GM21447 (cell line): ENCODE data around the gene FLNB.

Source experiments
- ATAC-seq: cut with Tn5 transposase; IDR thresholded peaks from one replicate; pipeline ENCODE4 v1.9.1; 2021; ENCODE audit not compliant: unreplicated experiment

FLNB gene, protein sequence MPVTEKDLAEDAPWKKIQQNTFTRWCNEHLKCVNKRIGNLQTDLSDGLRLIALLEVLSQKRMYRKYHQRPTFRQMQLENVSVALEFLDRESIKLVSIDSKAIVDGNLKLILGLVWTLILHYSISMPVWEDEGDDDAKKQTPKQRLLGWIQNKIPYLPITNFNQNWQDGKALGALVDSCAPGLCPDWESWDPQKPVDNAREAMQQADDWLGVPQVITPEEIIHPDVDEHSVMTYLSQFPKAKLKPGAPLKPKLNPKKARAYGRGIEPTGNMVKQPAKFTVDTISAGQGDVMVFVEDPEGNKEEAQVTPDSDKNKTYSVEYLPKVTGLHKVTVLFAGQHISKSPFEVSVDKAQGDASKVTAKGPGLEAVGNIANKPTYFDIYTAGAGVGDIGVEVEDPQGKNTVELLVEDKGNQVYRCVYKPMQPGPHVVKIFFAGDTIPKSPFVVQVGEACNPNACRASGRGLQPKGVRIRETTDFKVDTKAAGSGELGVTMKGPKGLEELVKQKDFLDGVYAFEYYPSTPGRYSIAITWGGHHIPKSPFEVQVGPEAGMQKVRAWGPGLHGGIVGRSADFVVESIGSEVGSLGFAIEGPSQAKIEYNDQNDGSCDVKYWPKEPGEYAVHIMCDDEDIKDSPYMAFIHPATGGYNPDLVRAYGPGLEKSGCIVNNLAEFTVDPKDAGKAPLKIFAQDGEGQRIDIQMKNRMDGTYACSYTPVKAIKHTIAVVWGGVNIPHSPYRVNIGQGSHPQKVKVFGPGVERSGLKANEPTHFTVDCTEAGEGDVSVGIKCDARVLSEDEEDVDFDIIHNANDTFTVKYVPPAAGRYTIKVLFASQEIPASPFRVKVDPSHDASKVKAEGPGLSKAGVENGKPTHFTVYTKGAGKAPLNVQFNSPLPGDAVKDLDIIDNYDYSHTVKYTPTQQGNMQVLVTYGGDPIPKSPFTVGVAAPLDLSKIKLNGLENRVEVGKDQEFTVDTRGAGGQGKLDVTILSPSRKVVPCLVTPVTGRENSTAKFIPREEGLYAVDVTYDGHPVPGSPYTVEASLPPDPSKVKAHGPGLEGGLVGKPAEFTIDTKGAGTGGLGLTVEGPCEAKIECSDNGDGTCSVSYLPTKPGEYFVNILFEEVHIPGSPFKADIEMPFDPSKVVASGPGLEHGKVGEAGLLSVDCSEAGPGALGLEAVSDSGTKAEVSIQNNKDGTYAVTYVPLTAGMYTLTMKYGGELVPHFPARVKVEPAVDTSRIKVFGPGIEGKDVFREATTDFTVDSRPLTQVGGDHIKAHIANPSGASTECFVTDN (N-terminal part only)

DNA sequence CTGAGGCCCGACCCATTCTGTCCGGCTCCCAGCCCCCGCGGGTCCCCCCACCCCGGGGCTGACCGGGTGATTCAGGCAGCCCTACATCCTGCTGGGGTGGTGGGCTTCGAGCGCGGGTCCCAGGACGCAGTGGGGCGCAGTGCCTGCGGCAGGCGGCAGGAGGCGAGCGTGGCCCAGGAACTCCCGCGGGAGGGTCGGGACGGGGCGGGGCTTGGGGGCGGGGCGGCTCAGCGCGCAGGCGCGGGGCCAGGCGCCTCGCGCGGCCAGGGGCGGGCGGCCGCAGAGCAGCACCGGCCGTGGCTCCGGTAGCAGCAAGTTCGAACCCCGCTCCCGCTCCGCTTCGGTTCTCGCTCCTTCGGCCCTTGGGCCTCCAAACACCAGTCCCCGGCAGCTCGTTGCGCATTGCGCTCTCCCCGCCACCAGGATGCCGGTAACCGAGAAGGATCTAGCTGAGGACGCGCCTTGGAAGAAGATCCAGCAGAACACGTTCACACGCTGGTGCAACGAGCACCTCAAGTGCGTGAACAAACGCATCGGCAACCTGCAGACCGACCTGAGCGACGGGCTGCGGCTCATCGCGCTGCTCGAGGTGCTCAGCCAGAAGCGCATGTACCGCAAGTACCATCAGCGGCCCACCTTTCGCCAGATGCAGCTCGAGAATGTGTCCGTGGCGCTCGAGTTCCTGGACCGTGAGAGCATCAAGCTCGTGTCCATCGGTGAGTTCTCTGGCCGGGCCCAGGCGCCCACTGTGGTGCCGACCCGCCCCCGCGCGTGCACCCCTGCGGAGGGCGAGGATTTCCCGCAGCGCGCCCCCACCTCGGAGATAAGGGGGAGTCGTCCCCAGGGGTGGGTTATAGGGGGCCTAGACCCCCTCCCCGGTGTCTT, at the start of gene FLNB:
TSS of gene FLNB (plus strand) at position 282 of the 885 bp plus-strand sequence. CDS start at position 425, 143 bp downstream.
- peak; percentile 59 for ATAC-seq

DNA sequence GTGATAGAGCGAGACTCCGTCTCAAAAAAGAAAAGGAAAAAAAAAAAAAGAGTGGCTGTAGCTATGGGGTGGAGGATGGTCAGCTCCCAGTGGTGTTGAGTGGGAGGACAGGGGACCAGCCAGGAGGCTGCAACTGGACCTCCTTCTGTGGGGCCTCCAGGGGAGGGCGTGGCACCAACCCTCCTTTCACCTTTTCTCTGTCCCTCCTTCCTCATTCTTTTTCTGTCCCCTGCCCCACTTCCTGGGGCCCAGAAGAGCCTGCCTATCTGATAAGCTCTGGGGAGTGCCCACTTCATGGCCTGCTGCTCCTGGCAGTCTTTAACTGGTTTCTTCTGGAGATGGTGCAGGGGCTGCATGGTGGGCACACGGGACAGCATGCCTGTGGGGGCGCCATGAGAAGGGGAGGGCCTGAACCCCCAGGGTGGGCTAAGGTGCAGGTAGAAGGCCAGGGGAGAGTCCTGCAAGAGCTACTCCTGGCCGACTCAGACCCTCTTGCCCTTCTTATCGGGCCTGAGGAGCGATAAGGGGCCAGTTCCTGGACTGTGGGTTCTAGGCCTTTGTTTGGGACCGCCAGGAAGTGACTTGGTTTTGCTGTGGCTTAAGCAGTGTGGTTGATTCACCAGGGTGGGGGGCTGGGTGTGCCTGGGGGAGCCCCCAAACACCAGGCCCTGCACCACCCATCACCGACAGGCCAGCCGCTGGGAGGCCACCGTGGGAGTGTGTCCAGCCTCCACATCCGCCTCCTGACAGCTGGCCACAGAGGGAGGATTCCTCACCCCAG, 49.4 kb upstream of the FLNB start:
- ATAC-seq = peak; percentile 33

DNA sequence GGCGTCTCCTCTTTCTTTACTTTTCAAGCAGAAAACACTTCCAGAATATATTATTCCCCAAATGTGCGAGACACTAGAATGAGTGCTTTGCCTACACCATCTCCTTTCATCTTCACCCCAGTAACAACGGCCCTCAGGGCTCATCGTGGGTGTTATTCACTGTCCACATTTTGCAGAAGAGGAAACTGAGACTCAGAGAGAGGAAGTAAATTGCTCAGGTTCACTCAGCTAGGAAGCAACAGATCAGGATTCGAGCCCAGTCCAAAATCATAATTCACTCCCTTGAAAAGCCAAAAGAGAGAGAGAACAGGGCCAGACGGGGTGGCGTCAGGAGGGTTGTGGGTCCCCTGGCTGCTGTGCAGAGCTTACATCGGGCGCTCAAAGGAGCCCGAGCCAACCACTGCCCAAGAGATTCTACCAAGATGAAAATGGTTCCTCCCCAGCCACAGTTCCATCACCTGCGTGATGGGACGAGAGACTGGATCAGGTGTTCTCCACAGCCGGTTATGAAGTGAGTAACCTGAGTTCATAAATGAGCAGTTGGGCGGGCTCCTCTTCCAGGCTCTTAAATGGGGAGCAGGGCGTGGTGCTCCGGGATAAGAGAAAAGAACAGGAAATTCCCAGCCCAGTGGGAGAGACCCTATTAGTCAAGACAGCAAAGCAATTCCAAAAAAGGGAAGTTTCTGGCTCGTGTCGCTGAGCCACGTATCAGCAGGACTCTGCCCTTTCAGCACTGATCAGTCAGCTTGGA, 48.6 kb upstream of the FLNB start:
- ATAC-seq = peak; percentile 51

DNA sequence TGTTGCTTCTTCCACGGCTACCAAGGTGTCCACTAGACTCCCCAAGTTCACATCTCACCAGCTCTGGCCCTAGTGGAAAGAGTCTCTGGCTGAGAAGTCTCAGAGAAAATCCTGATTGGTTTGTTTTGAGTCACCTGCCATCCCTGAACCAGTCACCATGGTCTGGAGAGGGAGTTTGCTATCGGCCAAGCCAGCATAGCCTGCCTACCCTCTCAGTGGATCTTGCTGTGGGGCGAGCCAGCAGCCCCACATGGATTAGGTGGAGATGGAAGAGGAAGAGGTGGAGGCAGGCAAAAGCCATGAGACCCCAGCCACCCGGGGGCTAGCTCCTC, 48.1 kb upstream of the FLNB start:
- ATAC-seq = no peak

DNA sequence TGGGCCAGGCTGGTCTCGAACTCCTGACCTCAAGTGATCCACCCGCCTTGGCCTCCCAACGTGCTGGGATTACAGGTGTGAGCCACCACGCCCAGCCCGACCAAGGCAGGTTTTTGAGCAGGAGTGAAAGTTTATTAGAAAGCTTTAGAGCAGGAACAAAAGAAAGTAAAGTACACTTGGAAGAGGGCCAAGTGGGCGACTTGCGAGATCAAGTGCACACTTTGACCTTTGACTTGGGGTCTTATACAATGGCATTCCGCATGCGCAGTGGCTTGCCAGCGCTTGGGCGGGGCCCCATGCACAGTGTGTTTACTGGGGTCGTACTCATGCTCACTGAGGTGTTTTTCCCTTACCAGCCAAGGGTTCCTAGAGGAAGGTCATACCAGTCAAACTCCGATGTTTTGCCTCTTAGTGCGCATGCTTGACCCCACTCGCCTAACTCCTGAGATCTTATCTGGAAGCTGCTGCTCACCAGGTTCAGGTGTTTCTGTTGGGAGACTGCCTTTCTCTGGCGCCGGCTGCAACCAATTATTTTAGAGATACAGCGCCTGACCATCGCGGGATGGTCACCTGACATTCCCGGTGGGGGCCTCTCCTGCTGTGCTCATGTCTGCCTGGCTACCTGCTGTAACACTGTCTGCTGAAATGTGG, 46.9 kb upstream of the FLNB start:
- no peak for ATAC-seq

DNA sequence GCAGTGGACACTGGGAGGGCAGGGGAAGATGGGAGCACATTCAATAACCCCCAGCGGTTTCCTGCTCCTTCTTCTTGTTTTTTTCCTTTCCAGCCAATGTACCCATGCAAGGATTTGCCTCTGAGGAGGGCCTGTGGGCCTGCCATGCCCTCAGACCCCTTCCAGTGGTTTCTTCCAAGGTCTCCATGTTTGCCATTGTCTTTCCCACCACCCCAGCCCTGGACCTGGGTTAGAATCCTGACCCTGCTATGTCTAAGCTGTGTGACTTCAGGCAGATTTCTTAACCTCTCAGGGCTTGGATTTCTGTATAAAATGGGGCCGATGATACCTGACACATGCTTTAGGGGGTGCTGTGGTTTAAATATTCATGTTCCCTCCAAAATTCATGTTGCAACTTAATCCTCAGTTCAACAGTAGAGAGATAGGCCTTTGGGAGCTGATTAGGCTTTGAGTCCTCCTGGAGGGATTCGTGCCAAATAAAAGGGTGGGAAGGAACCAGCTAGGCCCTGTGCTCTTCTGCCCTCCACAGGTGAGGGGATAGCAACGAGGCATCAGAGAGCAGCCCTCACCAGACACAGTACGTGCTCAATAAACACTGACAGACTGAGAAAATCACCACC, 46.3 kb upstream of the FLNB start:
- ATAC-seq = no peak

DNA sequence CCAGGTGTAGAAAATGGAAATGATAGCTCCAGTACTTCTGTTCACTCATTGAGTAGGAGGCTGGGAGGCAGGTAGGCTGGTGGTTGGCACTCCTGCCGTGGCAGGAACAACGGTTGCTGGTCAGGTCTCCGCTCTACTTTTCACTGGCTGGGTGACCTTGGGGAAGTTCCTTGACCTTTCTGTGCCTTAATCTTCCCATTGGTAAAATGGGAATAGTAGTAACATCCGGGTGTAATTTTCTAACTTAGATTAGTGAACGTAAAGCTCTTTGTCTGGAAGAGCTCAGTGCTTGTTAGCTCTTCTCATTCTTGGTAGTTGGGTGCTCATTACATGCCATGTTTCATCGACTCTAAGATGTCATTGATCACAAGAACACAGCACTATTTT, 45.8 kb upstream of the FLNB start:
- no peak for ATAC-seq

DNA sequence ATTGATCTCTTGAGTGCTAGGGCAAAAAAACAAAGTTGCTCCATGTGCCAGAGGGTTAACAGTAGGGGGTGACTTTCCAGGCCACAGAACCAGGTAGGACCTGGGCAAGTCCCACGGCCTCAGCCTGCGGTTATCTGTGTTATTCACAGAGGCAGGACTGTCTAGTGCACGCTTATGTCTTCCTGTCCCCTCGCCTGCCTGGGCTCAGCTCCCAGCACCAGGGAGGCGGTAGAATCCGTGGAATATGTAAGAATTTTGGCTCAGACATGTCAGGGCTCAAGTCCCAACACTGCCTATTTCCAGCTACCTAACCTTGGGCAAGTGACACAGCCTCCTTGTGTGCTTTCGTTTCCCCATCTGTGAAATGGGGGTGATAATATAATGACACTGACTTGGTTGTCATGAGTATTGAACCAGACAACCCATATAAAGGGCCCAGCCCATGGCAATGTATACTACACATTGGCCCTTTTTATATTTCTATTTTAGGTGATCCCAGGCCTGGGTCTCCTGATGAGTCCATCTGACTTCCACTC, 44.3 kb upstream of the FLNB start:
- no peak for ATAC-seq

DNA sequence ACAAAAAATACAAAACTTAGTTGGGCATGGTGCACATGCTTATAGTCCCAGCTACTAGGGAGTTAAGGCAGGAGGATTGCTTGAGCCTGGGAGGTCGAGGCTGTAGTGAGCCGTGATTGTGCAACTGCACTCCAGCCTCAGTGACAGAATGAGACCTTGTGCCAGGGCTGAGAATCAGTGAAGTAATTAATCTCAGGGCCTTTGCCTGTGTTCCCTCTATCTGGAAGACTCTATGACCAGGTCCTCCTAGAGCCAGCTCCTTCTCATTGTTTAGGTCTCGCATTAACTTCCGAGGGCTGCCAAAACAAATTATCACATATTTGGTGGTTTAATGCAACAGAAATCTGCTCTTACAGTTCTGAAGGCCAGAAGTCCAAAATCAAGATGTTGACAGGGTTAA, 41.4 kb upstream of the FLNB start:
- ATAC-seq = no peak

DNA sequence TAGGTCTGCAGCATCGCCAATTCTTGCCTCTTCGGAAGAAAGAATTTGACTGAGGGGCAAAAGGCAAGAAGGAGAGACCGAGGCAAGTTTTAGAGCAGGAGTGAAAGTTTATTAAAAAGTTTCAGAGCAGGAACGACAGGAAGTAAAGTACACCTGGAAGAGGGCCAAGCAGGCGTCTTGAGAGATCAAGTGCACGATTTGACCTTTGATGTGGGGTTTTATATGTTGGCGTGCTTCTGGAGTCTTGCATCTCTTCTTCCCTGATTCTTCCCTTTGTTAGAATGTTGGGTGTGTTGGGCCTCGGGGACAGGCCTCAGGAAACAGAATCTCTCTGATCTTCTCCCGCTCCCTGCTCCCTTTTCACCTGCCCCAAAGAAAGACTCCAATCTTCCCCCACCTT, 40.6 kb upstream of the FLNB start:
- ATAC-seq = no peak

DNA sequence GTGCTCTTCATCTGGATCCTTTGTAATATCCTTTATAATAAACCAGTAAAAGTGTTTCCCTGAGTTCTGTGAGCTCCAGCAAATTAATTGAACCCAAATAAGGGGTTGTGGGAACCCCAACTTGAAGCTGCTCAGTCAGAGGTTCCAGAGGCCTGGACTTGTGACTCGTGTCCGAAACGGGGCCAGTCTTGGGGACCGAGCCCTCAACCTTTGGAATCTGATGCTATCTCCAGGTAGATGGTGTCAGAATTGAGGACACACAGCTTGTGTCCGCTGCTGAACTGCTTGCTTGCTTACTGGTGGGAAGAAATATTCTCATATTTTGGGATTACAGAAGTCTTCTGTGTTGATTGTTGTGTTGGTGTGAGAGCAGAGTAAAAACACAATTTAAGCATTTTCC, 39.7 kb upstream of the FLNB start:
- no peak for ATAC-seq

DNA sequence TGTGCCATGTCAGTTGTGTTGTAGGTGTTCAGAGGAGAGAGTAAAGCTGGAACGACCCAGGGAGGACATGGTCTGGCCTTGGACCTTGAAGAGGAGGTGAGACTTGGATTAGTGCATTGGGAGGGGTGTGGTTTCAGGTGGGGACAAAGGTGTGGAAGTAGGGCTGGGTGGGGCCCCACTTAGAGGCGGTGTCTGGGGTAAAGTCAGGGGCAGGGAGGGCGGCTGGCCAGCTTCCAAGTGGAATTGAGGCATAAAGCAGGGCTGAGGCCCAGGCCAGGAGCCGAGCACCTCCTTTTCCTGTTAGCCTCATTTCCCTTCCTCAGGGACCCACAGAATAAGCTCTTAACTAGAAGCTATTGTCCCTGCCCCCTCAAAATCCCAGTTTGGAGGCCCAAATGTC, 36.2 kb upstream of the FLNB start:
- ATAC-seq = no peak

DNA sequence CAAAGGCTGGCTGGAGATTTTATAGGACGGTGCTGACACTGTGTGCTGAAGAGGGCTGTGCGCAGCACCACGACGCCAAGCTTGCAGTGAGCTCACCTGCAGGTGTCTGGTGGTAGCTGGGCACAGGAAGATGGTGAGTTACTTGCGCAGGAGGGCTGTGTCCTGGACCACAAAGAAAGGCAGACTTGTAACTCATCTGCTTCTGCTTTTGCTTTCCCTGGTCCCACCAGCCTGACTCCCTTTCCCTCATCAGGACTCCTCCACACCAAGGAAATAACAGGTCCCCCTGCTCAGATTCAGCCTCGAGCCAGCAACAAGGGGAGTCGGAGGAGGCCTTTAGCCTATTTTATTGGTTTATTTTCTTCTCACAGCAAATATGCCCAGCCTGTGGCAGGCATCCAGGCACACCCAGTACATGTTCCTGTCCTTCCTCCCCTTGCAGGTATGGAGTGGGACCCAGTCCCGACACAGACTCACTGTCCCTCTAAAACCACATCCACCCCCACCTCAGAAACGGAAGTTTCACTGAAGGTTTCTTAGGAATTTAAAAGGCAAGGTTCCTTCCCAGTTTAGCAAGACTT, 35.6 kb upstream of the FLNB start:
- no peak for ATAC-seq

DNA sequence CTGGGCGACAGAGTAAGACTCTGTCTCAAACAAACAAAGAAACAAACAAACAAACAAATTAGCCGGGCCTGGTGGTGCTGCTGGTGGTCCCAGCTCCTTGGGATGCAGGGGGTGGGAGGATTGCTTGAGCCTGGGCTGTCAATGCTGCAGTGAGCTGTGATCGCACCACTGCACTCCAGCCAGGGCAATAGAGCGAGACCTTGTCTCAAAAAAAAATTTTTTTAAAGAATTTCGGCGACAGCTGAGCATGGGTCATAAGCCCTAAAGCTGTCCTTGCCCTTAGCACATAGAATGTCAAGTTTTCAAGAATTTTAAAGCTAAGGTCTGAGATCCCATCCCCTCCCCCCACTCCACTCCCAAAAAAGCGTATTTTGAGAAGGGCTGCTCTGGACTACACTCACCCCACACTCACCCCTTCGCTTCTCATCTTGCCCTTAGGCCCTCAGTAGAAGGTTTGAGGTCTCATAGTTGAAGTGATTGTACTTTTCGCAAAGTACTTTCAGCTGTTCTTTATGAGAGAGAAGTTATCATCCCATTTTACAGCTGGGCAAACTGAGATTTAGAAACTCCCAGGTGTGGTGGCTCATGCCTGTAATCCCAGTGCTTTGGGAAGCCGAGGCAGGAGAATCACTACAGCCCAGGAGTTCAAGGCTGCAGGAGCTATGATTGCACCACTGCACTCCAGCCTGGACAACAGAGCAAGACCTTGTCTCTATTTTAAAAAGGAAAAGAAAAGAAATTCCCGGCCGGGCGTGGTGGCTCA, 34.3 kb upstream of the FLNB start:
- ATAC-seq = no peak

DNA sequence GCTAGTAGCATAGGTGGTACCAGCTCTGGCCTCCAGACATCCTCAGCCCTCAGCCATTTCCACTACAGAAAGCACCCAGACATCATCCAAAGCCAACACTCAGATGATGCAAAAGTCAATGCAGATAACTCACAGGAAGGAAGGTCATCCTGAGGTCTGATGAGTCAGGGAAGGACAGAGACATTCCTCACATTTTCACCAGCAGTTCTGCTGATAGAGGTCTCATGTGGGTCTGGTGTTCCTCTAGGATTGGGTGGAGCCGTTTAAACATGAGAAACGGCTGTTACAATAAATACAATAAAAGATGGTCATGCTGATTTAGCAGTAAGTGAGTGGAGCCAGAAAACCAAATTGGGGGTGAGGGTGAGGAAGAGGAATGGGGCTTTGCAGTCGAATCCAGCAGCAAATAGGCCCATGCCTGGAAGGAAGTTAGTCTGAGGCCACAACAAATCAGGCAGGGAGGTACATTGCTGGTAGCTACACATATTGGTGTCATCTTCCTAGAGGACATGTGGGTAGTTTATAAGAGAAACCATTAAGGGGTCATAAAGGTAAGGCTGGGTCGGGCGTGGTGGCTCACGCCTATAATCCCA, 33.3 kb upstream of the FLNB start:
- ATAC-seq = no peak

DNA sequence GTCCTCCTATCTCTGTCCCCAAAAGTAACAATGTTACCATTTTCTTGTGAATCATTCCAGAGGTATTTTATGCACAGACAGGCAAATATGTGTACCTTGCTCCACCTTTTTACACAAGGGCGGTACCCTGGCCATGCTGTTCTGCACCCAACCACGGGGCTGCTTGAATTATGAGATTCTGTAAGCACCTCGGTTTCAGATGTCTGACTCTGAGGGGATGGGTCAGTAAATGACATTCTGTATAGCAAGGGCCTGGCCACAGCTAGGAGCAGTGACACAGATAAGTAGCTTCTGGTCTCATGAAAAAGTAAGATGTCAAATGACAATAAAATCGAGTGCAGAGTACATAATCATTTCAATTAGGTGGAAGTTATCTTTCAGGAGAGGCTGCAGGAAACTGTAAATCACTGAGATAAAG, 30.4 kb upstream of the FLNB start:
- no peak for ATAC-seq
